ENCODE measurements around the gene ANKRD65. TPM values are rescaled to one million over a fixed set of nuclear protein-coding genes. Genes with fewer than 3 reads are reported as not detected.

ANKRD65 gene
- total and polyA plus RNA-seq, 2 donors (not counting 3 experiments of a cell fraction or from before 2014, with no cell fraction given) = 0.15 to 0.38 TPM

DNA sequence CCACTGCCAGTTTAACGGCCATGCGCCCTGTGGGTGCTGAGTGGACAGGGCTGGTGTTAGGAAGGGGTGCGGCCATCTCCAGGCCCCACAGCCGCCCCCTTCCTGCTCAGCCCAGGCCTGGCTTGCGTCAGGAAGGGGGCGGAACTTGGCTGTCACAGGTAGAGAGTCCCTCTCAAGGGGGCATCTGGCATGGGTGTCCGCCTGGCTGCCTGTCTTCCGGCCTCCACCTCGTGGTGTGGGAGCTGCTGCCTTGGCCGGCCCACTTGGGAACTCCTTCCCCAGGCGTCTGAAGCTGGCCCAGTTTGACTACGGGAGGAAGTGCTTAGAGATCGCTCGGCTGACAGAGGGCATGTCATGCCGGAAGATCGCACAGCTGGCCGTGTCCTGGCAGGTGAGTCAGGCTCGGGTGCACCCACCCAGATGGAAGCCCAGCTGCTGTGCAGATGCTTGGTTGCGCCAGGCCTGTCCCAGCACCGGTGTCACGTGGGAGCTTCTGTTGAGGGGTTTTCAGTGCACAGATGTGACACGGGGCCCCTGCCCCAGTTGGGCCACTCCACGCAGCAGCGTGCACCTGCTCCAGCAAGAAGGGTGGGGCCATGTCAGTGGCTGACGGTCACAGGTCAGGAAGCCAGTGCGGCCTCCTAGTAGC, 41.4 kb upstream of the ANKRD65 start:
- Histone ChIP-seq H3K79me2 (ENCODE audit: control insufficient read depth, insufficient read depth, low read length) (no peaks in the 10 kb centered on the region), H3K4me2 (ENCODE audit: insufficient read depth, low read length) (no peak overlapping the region), H3K4me1 (ENCODE audit: control insufficient read depth, extremely low read depth, insufficient read depth, low read length) (no peaks in the 10 kb centered on the region), H3K27me3 (ENCODE audit: control insufficient read depth in 2 of 2, insufficient read depth in 2 of 2, low read length in 2 of 2) (no peaks in the 10 kb centered on the region), H3K36me3 (ENCODE audit: control insufficient read depth in 2 of 2, extremely low read depth in 1 of 2, insufficient read depth in 2 of 2, low read length in 2 of 2) (no peaks in the 10 kb centered on the region), H3K9me3 (replicated peaks; ENCODE audit: control insufficient read depth, insufficient read depth, low read length) (no peaks in the 10 kb centered on the region), H3K4me3 (replicated peaks in 1 of 3; ENCODE audit: insufficient read depth in 1 of 3, low read depth in 1 of 3, low read length in 3 of 3) (no peak overlapping the region), H3K9me1 (replicated peaks; ENCODE audit: control insufficient read depth, extremely low read depth, insufficient read depth, low read length) (no peaks in the 10 kb centered on the region), H2AFZ (ENCODE audit: low read depth, low read length) (no peak overlapping the region), H4K20me1 (replicated peaks; ENCODE audit: control insufficient read depth, extremely low read depth, insufficient read depth, low read length) (no peaks in the 10 kb centered on the region), H3K9ac (replicated peaks; ENCODE audit: extremely low read depth, insufficient read depth, low read length) (no peak overlapping the region), H3K27ac (ENCODE audit: insufficient read depth, low read depth, low read length) (no peak overlapping the region)
- POLR2A ChIA-PET = no interaction called here
- no TSS peak for BruUV-seq (replicated peaks)
- intact Hi-C loops (cut with micrococcal nuclease) (no loop called here), dilution Hi-C loops (cut with MboI; ENCODE audit: extremely low pct_ligation_motif_present, low sequenced_read_pairs) (no loop called here)
- no peak for TF ChIP-seq POLR2A (IDR thresholded peaks at IDR 0.05; ENCODE audit: low read depth, low read length)
- TF ChIP-seq, protein P1, sequence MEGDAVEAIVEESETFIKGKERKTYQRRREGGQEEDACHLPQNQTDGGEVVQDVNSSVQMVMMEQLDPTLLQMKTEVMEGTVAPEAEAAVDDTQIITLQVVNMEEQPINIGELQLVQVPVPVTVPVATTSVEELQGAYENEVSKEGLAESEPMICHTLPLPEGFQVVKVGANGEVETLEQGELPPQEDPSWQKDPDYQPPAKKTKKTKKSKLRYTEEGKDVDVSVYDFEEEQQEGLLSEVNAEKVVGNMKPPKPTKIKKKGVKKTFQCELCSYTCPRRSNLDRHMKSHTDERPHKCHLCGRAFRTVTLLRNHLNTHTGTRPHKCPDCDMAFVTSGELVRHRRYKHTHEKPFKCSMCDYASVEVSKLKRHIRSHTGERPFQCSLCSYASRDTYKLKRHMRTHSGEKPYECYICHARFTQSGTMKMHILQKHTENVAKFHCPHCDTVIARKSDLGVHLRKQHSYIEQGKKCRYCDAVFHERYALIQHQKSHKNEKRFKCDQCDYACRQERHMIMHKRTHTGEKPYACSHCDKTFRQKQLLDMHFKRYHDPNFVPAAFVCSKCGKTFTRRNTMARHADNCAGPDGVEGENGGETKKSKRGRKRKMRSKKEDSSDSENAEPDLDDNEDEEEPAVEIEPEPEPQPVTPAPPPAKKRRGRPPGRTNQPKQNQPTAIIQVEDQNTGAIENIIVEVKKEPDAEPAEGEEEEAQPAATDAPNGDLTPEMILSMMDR (IDR thresholded peaks at IDR 0.05; ENCODE audit: extremely low read depth in 1 of 2, insufficient read depth in 1 of 2, low read depth in 1 of 2, low read length in 2 of 2) = no peak
- TF ChIP-seq JUN (IDR thresholded peaks at IDR 0.05; ENCODE audit: borderline replicate concordance, insufficient read depth, insufficient read length, low read depth) = no peak
- no peak for TF ChIP-seq MYC (IDR thresholded peaks at IDR 0.05; ENCODE audit: low read depth, low read length)
- DNase-seq (ENCODE audit: low read depth, low spot score) (no peak), FAIRE-seq (no peak)
- CTCF ChIA-PET = no interaction called here

DNA sequence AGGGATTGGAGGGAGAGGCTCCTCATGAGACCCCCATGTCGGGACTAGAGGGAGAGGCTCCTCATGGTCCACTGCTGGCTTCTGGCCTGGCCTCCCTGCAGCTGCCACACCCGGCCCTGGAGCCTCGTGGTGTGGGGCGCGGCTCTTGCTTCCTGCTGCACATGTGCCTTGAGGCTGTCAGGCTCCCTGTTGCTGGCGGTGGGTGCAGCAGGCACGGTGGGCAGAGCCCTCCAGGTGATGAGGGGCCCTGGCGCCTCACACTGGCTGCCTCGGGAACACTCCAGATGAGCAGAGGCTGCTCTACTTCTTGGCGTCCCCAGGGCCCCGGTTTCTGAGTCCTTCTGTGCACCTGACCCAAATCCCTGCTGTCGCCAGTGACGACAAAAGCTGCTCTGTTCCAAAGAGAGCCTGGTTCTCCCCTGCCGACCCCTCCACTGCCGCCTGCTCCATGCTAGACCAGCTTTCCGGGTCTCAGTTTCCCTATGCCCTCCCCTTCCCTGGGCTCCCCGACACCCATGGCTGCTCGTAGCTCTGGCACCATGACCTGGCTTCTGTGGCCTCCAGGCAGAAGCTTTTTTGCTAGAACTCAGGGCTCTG, 40.7 kb upstream of the ANKRD65 start:
- intact Hi-C loops (cut with micrococcal nuclease) (no loop called here), dilution Hi-C loops (cut with MboI; ENCODE audit: extremely low pct_ligation_motif_present, low sequenced_read_pairs) (no loop called here)
- DNase-seq (ENCODE audit: low read depth, low spot score) (no peak), FAIRE-seq (no peak)
- Histone ChIP-seq H3K79me2 (ENCODE audit: control insufficient read depth, insufficient read depth, low read length) (no peaks in the 10 kb centered on the region), H4K20me1 (replicated peaks; ENCODE audit: control insufficient read depth, extremely low read depth, insufficient read depth, low read length) (no peaks in the 10 kb centered on the region), H3K4me3 (replicated peaks in 1 of 3; ENCODE audit: insufficient read depth in 1 of 3, low read depth in 1 of 3, low read length in 3 of 3) (no peak overlapping the region), H3K4me1 (ENCODE audit: control insufficient read depth, extremely low read depth, insufficient read depth, low read length) (no peaks in the 10 kb centered on the region), H3K27me3 (ENCODE audit: control insufficient read depth in 2 of 2, insufficient read depth in 2 of 2, low read length in 2 of 2) (no peaks in the 10 kb centered on the region), H3K27ac (ENCODE audit: insufficient read depth, low read depth, low read length) (no peak overlapping the region), H3K9me3 (replicated peaks; ENCODE audit: control insufficient read depth, insufficient read depth, low read length) (no peaks in the 10 kb centered on the region), H3K36me3 (ENCODE audit: control insufficient read depth in 2 of 2, extremely low read depth in 1 of 2, insufficient read depth in 2 of 2, low read length in 2 of 2) (no peaks in the 10 kb centered on the region), H3K4me2 (ENCODE audit: insufficient read depth, low read length) (no peak overlapping the region), H3K9ac (replicated peaks; ENCODE audit: extremely low read depth, insufficient read depth, low read length) (no peak overlapping the region), H2AFZ (ENCODE audit: low read depth, low read length) (no peak overlapping the region), H3K9me1 (replicated peaks; ENCODE audit: control insufficient read depth, extremely low read depth, insufficient read depth, low read length) (no peaks in the 10 kb centered on the region)
- no peak for TF ChIP-seq FOS (IDR thresholded peaks at IDR 0.05; ENCODE audit: borderline replicate concordance, insufficient read depth, low read length)
- no peak for TF ChIP-seq MYC (IDR thresholded peaks at IDR 0.05; ENCODE audit: low read depth, low read length)
- no peak for TF ChIP-seq JUN (IDR thresholded peaks at IDR 0.05; ENCODE audit: borderline replicate concordance, insufficient read depth, insufficient read length, low read depth)
- no peak for TF ChIP-seq EZH2 (IDR thresholded peaks at IDR 0.05; ENCODE audit: borderline replicate concordance, low read depth, low read length, severe bottlenecking)
- TF ChIP-seq POLR2AphosphoS5 (IDR thresholded peaks at IDR 0.05; ENCODE audit: insufficient read depth, low read depth, low read length) = no peak
- BruUV-seq (replicated peaks) = no TSS peak
- ChIA-PET POLR2A (no interaction called here), CTCF (no interaction called here)
